Gastrocnemius medialis (tissue), 4 donors: Measurements from ENCODE around the gene OR12D3. TPM values are rescaled to one million over a fixed set of nuclear protein-coding genes. Genes with fewer than 3 reads are reported as not detected.

Experiments
- ATAC-seq, 2 donors: fragments of 150-250 bp; one replicate each; pipeline ENCODE4 v1.9.1; 2016
- DNase-seq, 2 donors: peaks; one replicate each; pipeline ENCODE4 v3.0.0-alpha.2; 2019
- H3K27ac ChIP-seq, 4 donors: fragments of 200-600 bp; sonication (generic); 1 replicate in 1 of 4; 2 replicates in 3 of 4; pipeline ENCODE4 v1.5.1; 2016 to 2018; ENCODE audit warnings: mild to moderate bottlenecking in 2 of 4, moderate library complexity in 1 of 4
- H3K27me3 ChIP-seq, 3 donors: fragments of 200-600 bp; sonication (generic) in 2 of 3; 1 replicate in 1 of 3; 2 replicates in 2 of 3; pipeline versions ENCODE4 v1.5.1 to v1.6.0; 2016 to 2019; ENCODE audit warnings: mild to moderate bottlenecking in 1 of 3, moderate library complexity in 1 of 3
- H3K36me3 ChIP-seq, 2 donors: fragments of 200-600 bp; sonication (generic) in 1 of 2; one replicate each; pipeline ENCODE4 v1.5.1; 2017 to 2018
- H3K4me1 ChIP-seq, 2 donors: fragments of 200-600 bp; sonication (generic) in 1 of 2; one replicate each; pipeline ENCODE4 v1.5.1; 2016 to 2017; ENCODE audit warnings: mild to moderate bottlenecking in 2 of 2
- H3K4me3 ChIP-seq, 4 donors: fragments of 200-600 bp; sonication (generic) in 3 of 4; 1 replicate in 1 of 4; 2 replicates in 3 of 4; pipeline ENCODE4 v1.5.1; 2016 to 2019; ENCODE audit warnings: mild to moderate bottlenecking in 2 of 4
- H3K9me3 ChIP-seq, 3 donors: fragments of 200-600 bp; sonication (generic) in 2 of 3; 1 replicate in 1 of 3; 2 replicates in 2 of 3; pipeline ENCODE4 v1.5.1; 2016 to 2019
- POLR2A ChIP-seq, 2 donors: fragments of 450-650 bp; IDR thresholded peaks; one replicate each; pipeline ENCODE4 v1.6.1; 2017; ENCODE audit warnings: antibody characterized with exemption in 2 of 2, mild to moderate bottlenecking in 2 of 2, moderate library complexity in 2 of 2
- in situ Hi-C, 4 donors: fragments of 200-750 bp; cut with MboI; loops; one replicate each; pipeline versions ENCODE4 v1.15.0 to v1.8.0; 2017; ENCODE audit warnings: low sequenced_read_pairs in 4 of 4
- intact Hi-C: fragments of 100-400 bp; cut with DNase I; formaldehyde crosslinking; loops from one replicate; pipeline ENCODE4 v1.15.1; 2023; ENCODE audit warnings: low total_unique reads
- total RNA-seq, 4 donors: library from RNA; depleted of rRNA; stranded (reverse); fragments of >200 nt; gene quantifications; one replicate each; pipeline versions ENCODE4 v1.1.0 to v1.2.3, GENCODE V29; 2016
- TF ChIP-seq, protein P1 (sequence below), 5 experiments: fragments of 450-650 bp in 3 of 5; fragments of 200-600 bp in 2 of 5; sonication (generic) in 2 of 5; IDR thresholded peaks in 4 of 5; conservative IDR thresholded peaks in 1 of 5; 1 replicate in 4 of 5; 2 replicates in 1 of 5; pipeline ENCODE4 v1.5.1; 2016 to 2019; ENCODE audit warnings: antibody characterized with exemption in 5 of 5, mild to moderate bottlenecking in 3 of 5, moderate library complexity in 3 of 5

Gene OR12D3
- total RNA-seq, 4 donors from 2014 or later: not detected

DNA sequence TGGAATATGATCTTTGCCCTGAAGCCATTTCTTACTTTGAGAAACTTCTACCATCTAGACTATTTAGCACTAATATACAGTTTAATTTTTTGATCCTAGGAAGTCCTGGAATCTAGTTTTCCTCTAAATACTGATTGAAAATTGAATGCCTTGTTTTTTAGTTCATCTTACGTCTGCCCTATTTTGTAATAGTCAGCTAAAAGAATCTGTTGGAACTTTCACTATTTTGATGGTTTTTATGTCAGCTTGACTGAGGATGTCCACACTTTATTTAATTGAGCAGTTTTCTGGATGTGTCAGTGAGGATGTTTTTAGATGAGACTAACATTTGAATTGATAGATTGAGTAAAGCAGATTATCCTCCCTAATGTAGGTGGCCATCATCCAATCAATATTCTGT is 28.7 kb upstream of the OR12D3 start:
- H3K27me3 ChIP-seq: no peaks in the 10 kb centered on the region
- H3K27ac ChIP-seq: no peak overlapping the region
- H3K4me1 ChIP-seq: no peaks in the 10 kb centered on the region
- H3K9me3 ChIP-seq: no peaks in the 10 kb centered on the region
- DNase-seq: no peak
- no peaks in the 10 kb centered on the region for H3K36me3 ChIP-seq
- TF ChIP-seq, protein P1, sequence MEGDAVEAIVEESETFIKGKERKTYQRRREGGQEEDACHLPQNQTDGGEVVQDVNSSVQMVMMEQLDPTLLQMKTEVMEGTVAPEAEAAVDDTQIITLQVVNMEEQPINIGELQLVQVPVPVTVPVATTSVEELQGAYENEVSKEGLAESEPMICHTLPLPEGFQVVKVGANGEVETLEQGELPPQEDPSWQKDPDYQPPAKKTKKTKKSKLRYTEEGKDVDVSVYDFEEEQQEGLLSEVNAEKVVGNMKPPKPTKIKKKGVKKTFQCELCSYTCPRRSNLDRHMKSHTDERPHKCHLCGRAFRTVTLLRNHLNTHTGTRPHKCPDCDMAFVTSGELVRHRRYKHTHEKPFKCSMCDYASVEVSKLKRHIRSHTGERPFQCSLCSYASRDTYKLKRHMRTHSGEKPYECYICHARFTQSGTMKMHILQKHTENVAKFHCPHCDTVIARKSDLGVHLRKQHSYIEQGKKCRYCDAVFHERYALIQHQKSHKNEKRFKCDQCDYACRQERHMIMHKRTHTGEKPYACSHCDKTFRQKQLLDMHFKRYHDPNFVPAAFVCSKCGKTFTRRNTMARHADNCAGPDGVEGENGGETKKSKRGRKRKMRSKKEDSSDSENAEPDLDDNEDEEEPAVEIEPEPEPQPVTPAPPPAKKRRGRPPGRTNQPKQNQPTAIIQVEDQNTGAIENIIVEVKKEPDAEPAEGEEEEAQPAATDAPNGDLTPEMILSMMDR (IDR thresholded peaks at IDR 0.05 in 4 of 5, conservative IDR thresholded peaks at IDR 0.05 in 1 of 5): no peak
- TF ChIP-seq POLR2A (IDR thresholded peaks at IDR 0.05): no peak
- ATAC-seq: no peak
- intact Hi-C loops: no loop called here
- in situ Hi-C loops: no loop called here
- H3K4me3 ChIP-seq: no peak overlapping the region

DNA sequence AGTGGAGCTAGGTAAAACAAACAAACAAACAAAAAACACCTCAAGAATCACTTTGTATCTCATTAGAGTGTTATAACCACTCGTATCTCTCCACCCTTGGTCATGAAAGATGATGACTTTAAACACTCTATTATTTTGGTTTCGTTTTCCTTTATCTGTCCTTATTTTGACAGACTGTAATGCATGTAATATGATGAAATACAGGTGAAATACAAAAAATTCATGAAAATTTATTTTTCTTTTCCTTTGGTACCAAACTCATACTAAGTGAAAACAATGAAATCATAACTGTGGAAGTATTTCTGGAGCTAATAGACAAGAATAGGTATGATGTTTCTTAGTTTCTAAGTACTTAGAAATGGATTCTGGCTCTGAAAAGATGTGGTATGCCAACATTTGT is 24.4 kb upstream of the OR12D3 start:
- Histone ChIP-seq H3K4me1 (no peaks in the 10 kb centered on the region), H3K4me3 (no peak overlapping the region), H3K36me3 (no peaks in the 10 kb centered on the region), H3K9me3 (no peaks in the 10 kb centered on the region), H3K27ac (no peak overlapping the region), H3K27me3 (no peaks in the 10 kb centered on the region)
- DNase-seq: no peak
- ATAC-seq: no peak
- in situ Hi-C loops (no loop called here), intact Hi-C loops (no loop called here)
- TF ChIP-seq, protein P1 (IDR thresholded peaks at IDR 0.05 in 4 of 5, conservative IDR thresholded peaks at IDR 0.05 in 1 of 5): no peak
- no peak for TF ChIP-seq POLR2A (IDR thresholded peaks at IDR 0.05)

DNA sequence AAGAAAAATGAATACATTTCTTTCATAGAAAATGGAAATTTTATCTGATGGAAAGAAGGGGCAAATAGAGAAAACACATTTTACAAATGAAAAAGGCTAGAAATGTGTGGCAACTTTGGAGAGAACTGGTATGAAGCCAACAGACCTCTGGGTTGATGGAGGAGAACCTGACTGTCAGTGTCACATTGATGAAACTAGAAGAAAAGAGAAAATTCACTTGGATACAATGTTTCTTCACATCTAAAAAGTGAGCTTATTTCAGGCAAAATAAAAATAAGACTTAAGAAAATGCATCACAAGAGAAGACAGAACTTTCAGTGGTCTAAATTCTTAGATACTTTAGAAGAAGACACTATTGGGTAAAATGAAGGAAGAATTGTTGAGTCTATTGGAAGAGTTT is 20.2 kb upstream of the OR12D3 start, which contains the start of gene OR12D2:
Gene OR12D2, plus strand, starts transcription at position 301 of the 400 bp plus-strand sequence. CDS start 1,069 bp downstream, outside the sequence.
- DNase-seq (no peak), ATAC-seq (no peak)
- no peaks in the 10 kb centered on the region for H3K9me3 ChIP-seq
- H3K27me3 ChIP-seq: no peaks in the 10 kb centered on the region
- TF ChIP-seq, protein P1 (IDR thresholded peaks at IDR 0.05 in 4 of 5, conservative IDR thresholded peaks at IDR 0.05 in 1 of 5): no peak
- TF ChIP-seq POLR2A (IDR thresholded peaks at IDR 0.05): no peak
- no peaks in the 10 kb centered on the region for H3K36me3 ChIP-seq
- no peak within 1 kb of the TSS for H3K4me3 ChIP-seq
- in situ Hi-C loops (no loop called here), intact Hi-C loops (no loop called here)
- no peaks in the 10 kb centered on the region for H3K4me1 ChIP-seq
- H3K27ac ChIP-seq: no peak within 1 kb of the TSS

DNA sequence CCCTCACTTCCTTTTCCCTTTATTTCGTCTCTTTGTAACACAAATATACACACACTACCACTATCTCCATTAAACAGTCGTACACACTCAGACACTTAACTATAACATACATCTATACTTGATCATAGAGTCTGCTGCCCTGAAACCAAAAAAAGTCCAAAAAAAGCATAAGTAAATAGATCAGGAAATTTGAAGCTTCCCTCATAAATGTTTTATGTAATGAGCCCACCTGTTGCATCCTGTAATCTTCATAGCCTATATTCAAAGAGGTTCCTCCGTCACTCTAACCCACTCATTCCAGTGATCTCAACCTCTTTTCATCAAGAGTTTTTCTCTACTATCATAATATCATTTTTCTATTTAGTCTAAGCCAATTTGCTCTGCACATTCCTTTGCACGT is 13.4 kb upstream of the OR12D3 start:
- no peaks in the 10 kb centered on the region for H3K36me3 ChIP-seq
- H3K27me3 ChIP-seq: no peaks in the 10 kb centered on the region
- ATAC-seq (no peak), DNase-seq (no peak)
- in situ Hi-C loops (no loop called here), intact Hi-C loops (no loop called here)
- H3K9me3 ChIP-seq: no peaks in the 10 kb centered on the region
- H3K4me1 ChIP-seq: no peaks in the 10 kb centered on the region
- H3K27ac ChIP-seq: no peak overlapping the region
- H3K4me3 ChIP-seq: no peak overlapping the region
- TF ChIP-seq, protein P1 (IDR thresholded peaks at IDR 0.05 in 4 of 5, conservative IDR thresholded peaks at IDR 0.05 in 1 of 5): no peak
- no peak for TF ChIP-seq POLR2A (IDR thresholded peaks at IDR 0.05)

DNA sequence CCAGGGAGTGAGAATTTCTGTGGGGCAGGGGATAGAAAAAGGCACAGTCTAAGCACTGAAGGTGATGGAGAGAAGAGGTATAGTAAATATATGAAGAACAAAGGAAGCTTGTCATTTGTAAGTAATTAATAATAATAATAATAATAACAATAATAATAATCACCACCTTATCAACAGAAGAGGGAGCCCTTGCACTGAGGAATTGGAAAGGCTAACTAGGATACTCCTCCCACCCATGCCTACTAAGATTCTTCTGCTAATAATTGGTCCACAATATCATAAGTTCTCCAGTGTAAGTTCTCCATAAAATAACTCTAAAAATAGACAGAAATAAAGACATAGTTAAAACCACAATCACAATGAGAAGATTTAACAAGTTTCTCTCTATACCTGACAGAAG is 912 bp upstream of the OR12D3 start:
- H3K9me3 ChIP-seq: no peaks in the 10 kb centered on the region
- no peaks in the 10 kb centered on the region for H3K4me1 ChIP-seq
- TF ChIP-seq POLR2A (IDR thresholded peaks at IDR 0.05): no peak
- TF ChIP-seq, protein P1 (IDR thresholded peaks at IDR 0.05 in 4 of 5, conservative IDR thresholded peaks at IDR 0.05 in 1 of 5): no peak
- no peaks in the 10 kb centered on the region for H3K27me3 ChIP-seq
- H3K4me3 ChIP-seq: no peak overlapping the region
- intact Hi-C loops (no loop called here), in situ Hi-C loops (no loop called here)
- no peak overlapping the region for H3K27ac ChIP-seq
- no peaks in the 10 kb centered on the region for H3K36me3 ChIP-seq
- no peak for ATAC-seq
- DNase-seq: no peak
